ENCODE measurements around the gene DENND5A. TPM values are rescaled to one million over a fixed set of nuclear protein-coding genes. Genes with fewer than 3 reads are reported as not detected.
"Not testable (repeated sequence)": the region's sequence is repeated elsewhere in the genome, so short reads cannot be mapped to it uniquely, and the experiment has no call there.

The DENND5A gene
- total and polyA plus RNA-seq, 2 donors (not counting 1 experiment from before 2014, with no cell fraction given) = 125 to 235 TPM

- Histone ChIP-seq H3K4me3 (replicated peaks in 1 of 4; ENCODE audit: control extremely low read depth in 1 of 4, insufficient read depth in 1 of 4, low read depth in 3 of 4, low read length in 4 of 4) (no peak overlapping the region), H3K27me3 (ENCODE audit: control insufficient read depth, insufficient read depth, low read length) (no peaks in the 10 kb centered on the region), H3K27ac (ENCODE audit: insufficient read depth, low read length) (no peak overlapping the region), H3K9me3 (ENCODE audit: control insufficient read depth, insufficient read depth, low read depth, low read length) (no peaks in the 10 kb centered on the region), H3K79me2 (ENCODE audit: control insufficient read depth, insufficient read depth, low read length) (peaks cover 72% of the 10 kb centered on the region), H3K9ac (ENCODE audit: insufficient read depth, low read length) (no peak overlapping the region), H4K20me1 (ENCODE audit: control insufficient read depth, extremely low read depth, insufficient read depth, low read length) (peaks cover 2% of the 10 kb centered on the region), H3K4me2 (ENCODE audit: extremely low read depth, insufficient read depth, low read length) (no peak overlapping the region), H2AFZ (ENCODE audit: low read length) (no peak overlapping the region), H3K36me3 (ENCODE audit: control insufficient read depth, insufficient read depth, low read length) (no peaks in the 10 kb centered on the region), H3K4me1 (ENCODE audit: control insufficient read depth, extremely low read depth, insufficient read depth, low read length) (peaks cover 6% of the 10 kb centered on the region)
- no peak for DNase-seq (ENCODE audit: low read depth in 2 of 2)
- no peak for TF ChIP-seq CTCF (conservative IDR thresholded peaks at IDR 0.05 in 1 of 2, IDR thresholded peaks at IDR 0.05 in 1 of 2; ENCODE audit: low read depth in 1 of 2, low read length in 2 of 2)
- TF ChIP-seq EZH2 (IDR thresholded peaks at IDR 0.05; ENCODE audit: low read length, missing control alignments) = no peak
These were observed 37.1 kb downstream of the DENND5A start for GRCh38 chr11:9228091-9228490.

- no peak for TF ChIP-seq EZH2 (IDR thresholded peaks at IDR 0.05; ENCODE audit: low read length, missing control alignments)
- TF ChIP-seq CTCF (conservative IDR thresholded peaks at IDR 0.05 in 1 of 2, IDR thresholded peaks at IDR 0.05 in 1 of 2; ENCODE audit: low read depth in 1 of 2, low read length in 2 of 2) = no peak
- Histone ChIP-seq H3K27me3 (ENCODE audit: control insufficient read depth, insufficient read depth, low read length) (no peaks in the 10 kb centered on the region), H3K4me2 (ENCODE audit: extremely low read depth, insufficient read depth, low read length) (no peak overlapping the region), H3K27ac (ENCODE audit: insufficient read depth, low read length) (no peak overlapping the region), H3K36me3 (ENCODE audit: control insufficient read depth, insufficient read depth, low read length) (no peaks in the 10 kb centered on the region), H3K4me3 (replicated peaks in 1 of 4; ENCODE audit: control extremely low read depth in 1 of 4, insufficient read depth in 1 of 4, low read depth in 3 of 4, low read length in 4 of 4) (no peak overlapping the region), H2AFZ (ENCODE audit: low read length) (no peak overlapping the region), H4K20me1 (ENCODE audit: control insufficient read depth, extremely low read depth, insufficient read depth, low read length) (peaks cover under 1% of the 10 kb centered on the region), H3K9me3 (ENCODE audit: control insufficient read depth, insufficient read depth, low read depth, low read length) (no peaks in the 10 kb centered on the region), H3K4me1 (ENCODE audit: control insufficient read depth, extremely low read depth, insufficient read depth, low read length) (peaks cover 2% of the 10 kb centered on the region), H3K79me2 (ENCODE audit: control insufficient read depth, insufficient read depth, low read length) (peaks cover 71% of the 10 kb centered on the region), H3K9ac (ENCODE audit: insufficient read depth, low read length) (no peak overlapping the region)
- DNase-seq (ENCODE audit: low read depth in 2 of 2) = no peak
These were observed 39.3 kb downstream of the DENND5A start for GRCh38 chr11:9225748-9226298.

GRCh38 chr11:9222654-9223053, 42.5 kb downstream of the DENND5A start:
- Histone ChIP-seq H4K20me1 (ENCODE audit: control insufficient read depth, extremely low read depth, insufficient read depth, low read length) (no peaks in the 10 kb centered on the region), H3K4me3 (replicated peaks in 1 of 4; ENCODE audit: control extremely low read depth in 1 of 4, insufficient read depth in 1 of 4, low read depth in 3 of 4, low read length in 4 of 4) (no peak overlapping the region), H3K36me3 (ENCODE audit: control insufficient read depth, insufficient read depth, low read length) (no peaks in the 10 kb centered on the region), H3K9me3 (ENCODE audit: control insufficient read depth, insufficient read depth, low read depth, low read length) (no peaks in the 10 kb centered on the region), H3K27me3 (ENCODE audit: control insufficient read depth, insufficient read depth, low read length) (no peaks in the 10 kb centered on the region), H3K4me2 (ENCODE audit: extremely low read depth, insufficient read depth, low read length) (no peak overlapping the region), H2AFZ (ENCODE audit: low read length) (no peak overlapping the region), H3K9ac (ENCODE audit: insufficient read depth, low read length) (no peak overlapping the region), H3K27ac (ENCODE audit: insufficient read depth, low read length) (no peak overlapping the region), H3K4me1 (ENCODE audit: control insufficient read depth, extremely low read depth, insufficient read depth, low read length) (no peaks in the 10 kb centered on the region), H3K79me2 (ENCODE audit: control insufficient read depth, insufficient read depth, low read length) (peaks cover 58% of the 10 kb centered on the region)
- no peak for TF ChIP-seq EZH2 (IDR thresholded peaks at IDR 0.05; ENCODE audit: low read length, missing control alignments)
- TF ChIP-seq CTCF (conservative IDR thresholded peaks at IDR 0.05 in 1 of 2, IDR thresholded peaks at IDR 0.05 in 1 of 2; ENCODE audit: low read depth in 1 of 2, low read length in 2 of 2) = no peak
- DNase-seq (ENCODE audit: low read depth in 2 of 2) = no peak

- not testable (repeated sequence) for H3K9me3 ChIP-seq (ENCODE audit: control insufficient read depth, insufficient read depth, low read depth, low read length); H3K4me2 ChIP-seq (ENCODE audit: extremely low read depth, insufficient read depth, low read length); DNase-seq (ENCODE audit: low read depth in 2 of 2); H3K4me1 ChIP-seq (ENCODE audit: control insufficient read depth, extremely low read depth, insufficient read depth, low read length); H3K9ac ChIP-seq (ENCODE audit: insufficient read depth, low read length); H3K27me3 ChIP-seq (ENCODE audit: control insufficient read depth, insufficient read depth, low read length); H3K4me3 ChIP-seq (replicated peaks in 1 of 4; ENCODE audit: control extremely low read depth in 1 of 4, insufficient read depth in 1 of 4, low read depth in 3 of 4, low read length in 4 of 4); H2AFZ ChIP-seq (ENCODE audit: low read length); H4K20me1 ChIP-seq (ENCODE audit: control insufficient read depth, extremely low read depth, insufficient read depth, low read length); H3K36me3 ChIP-seq (ENCODE audit: control insufficient read depth, insufficient read depth, low read length); H3K27ac ChIP-seq (ENCODE audit: insufficient read depth, low read length)
- H3K79me2 ChIP-seq (ENCODE audit: control insufficient read depth, insufficient read depth, low read length) = peaks cover 63% of the 10 kb centered on the region
These were observed 44.3 kb downstream of the DENND5A start for GRCh38 chr11:9220853-9221252.
